Retinal pigment epithelial cell (primary cell): ENCODE measurements around the gene RAB40C.

Experiments
- DNase-seq: peaks from one replicate; pipeline ENCODE4 v3.0.0-alpha.2; 2010; ENCODE audit warnings: low read depth
- H3K4me3 ChIP-seq: 2 replicates; pipeline ENCODE4 v1.5.1; 2011; ENCODE audit warnings: mild to moderate bottlenecking, low read length, control low read depth, moderate library complexity
- TF ChIP-seq, protein P1 (sequence below): conservative IDR thresholded peaks from 2 replicates; pipeline ENCODE4 v1.5.1; 2011; ENCODE audit warnings: low read depth, low read length, control low read depth, inconsistent platforms

RAB40C gene

DNA sequence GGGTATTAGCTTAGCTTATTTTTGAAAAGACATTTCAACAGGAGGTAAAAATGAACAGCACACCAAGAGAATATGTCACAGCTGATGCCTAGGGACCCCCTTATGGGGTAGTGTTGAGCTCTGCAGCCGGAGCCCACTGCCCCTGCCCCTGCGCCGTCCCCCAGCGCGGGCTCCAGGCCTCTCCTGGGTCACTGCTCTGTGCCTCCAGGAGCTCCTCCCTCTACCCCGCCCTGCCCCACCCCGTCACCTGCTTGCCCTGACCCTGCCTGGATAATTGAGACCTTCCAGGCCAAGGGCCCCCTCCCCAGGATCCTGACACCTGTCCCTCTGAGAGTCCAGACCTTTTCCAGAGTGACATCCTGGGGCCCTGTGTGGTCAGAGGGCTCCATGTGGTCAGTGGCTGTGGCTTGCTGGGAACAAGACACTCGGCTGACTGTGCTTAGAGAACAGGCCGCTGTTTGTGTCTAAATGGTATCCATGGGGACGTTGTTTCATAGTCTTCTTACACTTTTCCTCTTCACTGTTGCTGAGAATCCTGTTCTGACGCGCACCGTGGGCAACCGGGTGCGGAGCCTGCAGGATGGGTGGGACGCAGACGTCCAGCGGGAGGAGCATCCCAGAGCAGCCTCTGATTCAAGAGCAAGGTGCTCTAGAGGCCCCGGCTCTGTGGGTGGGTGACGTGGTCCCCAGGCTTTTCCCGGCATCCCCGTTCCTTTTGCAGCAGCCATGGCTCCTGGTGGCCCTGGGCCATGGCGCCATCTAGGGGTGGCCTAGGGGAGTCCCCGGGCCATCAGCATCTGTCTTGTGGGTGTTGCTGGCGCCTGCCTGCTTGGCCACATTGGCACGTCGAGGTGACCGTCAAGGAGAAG lies 20.9 kb downstream of the RAB40C start:
- TF ChIP-seq, protein P1, sequence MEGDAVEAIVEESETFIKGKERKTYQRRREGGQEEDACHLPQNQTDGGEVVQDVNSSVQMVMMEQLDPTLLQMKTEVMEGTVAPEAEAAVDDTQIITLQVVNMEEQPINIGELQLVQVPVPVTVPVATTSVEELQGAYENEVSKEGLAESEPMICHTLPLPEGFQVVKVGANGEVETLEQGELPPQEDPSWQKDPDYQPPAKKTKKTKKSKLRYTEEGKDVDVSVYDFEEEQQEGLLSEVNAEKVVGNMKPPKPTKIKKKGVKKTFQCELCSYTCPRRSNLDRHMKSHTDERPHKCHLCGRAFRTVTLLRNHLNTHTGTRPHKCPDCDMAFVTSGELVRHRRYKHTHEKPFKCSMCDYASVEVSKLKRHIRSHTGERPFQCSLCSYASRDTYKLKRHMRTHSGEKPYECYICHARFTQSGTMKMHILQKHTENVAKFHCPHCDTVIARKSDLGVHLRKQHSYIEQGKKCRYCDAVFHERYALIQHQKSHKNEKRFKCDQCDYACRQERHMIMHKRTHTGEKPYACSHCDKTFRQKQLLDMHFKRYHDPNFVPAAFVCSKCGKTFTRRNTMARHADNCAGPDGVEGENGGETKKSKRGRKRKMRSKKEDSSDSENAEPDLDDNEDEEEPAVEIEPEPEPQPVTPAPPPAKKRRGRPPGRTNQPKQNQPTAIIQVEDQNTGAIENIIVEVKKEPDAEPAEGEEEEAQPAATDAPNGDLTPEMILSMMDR = peak; percentile 81
- no peak for DNase-seq
- H3K4me3 ChIP-seq = no peak overlapping the region

DNA sequence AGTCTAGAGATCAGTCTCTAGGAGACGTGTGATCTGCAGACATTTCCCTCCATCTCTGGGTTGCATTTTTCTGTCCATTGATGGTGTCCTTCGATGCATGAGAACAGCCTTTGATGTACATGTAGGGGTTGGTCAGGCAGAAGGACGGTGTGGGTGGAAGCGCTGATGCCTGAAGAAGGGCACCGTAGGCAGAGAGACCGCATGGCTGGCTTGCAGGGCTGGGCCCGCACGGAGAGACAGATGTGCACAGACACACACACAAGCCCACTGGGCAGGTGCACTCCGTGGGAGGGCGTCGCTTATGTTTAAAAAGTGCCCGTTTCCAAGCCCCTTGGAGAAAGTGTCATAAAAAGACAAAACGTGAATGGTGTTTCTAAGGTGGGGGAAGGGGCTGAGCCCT lies 25.3 kb downstream of the RAB40C start:
- no peak for DNase-seq
- no peak overlapping the region for H3K4me3 ChIP-seq
- TF ChIP-seq, protein P1 = no peak

DNA sequence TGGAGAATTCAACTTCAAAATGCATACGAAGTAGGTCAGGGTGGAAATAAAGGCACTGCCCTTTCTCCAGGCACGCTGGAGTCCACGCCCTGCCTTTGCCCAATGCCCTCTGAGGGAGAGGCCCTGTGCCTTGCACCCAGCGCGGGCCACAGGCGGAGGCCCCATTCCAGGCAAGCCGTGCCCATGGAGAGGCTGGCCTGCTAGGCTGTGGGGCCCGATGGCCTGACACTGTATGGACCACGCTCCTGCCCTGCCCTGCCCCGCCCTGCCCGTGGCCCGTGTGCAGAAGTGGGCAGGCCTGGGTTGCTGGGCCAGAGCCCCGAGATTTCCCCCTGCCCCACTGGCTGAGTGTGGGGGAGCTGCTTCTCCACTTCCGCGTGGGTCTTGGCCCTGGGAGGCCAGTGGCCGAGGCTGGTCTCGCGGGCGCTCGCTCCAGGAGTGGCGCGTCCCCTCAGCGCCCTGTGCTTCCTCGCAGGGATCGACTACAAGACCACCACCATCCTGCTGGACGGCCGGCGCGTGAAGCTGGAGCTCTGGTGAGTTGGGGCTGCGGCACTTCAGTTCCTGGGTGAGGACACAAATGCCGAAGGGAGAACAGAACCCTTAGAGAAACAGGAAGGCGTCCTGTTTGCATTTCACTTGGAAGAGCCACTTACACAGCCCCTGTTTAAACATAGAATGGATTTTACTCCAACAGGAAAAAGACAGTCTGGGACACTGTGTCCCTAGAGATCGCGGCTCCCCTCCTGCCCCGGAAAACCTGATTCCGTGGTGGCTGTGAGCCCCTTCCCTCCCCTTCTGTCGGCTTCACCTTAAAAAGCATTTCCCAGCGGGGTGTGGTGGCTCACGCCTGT lies 27.1 kb downstream of the RAB40C start:
- TF ChIP-seq, protein P1 = no peak
- no peak for DNase-seq
- H3K4me3 ChIP-seq = no peak overlapping the region

DNA sequence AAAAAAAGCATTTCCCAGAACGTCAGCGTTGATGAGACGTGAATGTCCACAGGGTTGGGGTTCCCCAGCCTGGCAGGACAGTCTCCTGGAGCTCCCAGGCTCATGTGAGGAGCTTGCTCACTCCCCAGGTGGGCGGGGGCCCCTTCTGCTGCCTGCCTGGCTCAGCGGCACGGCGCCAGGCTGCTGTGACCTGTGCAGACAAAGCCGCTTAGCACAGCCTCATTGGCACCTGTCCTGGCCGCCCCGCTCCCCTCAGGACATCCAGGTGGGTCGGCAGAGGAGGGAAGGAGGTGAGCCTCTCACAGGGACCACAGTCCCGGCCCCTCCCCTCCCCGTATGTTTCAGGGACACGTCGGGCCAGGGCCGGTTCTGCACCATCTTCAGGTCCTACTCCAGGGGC lies 28.0 kb downstream of the RAB40C start:
- TF ChIP-seq, protein P1 = no peak
- DNase-seq = no peak
- H3K4me3 ChIP-seq = no peak overlapping the region

DNA sequence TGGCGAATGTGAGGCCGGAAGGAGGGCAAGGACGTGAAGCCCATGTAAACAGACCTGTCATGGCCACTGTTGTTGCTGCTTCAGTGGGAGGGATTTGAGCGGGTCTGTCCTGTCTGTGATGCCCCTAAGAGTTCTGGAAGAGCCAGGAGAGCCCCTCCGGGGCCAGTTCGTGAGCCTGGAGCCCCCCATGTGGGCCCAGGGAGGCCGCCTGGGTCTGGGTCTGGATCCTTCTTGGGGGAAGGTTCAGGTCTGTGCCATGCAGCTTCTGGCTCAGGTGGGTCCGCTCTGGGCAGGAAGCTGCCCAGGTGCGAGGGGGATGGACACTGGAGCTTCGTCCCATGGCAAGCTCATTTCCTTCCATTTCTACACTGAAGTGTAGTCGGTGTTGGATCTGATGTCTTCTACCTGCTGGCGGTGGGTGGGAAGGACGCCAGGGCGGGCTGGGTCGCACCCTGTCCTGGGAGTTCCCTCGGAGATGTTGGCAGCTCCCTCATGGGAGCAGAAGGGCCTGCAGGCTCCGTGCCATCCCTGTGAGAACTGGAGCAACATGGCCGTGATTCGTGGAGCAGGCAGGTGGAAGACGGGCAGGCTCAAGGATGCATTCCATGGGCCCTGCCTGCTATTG lies 29.7 kb downstream of the RAB40C start:
- no peak for DNase-seq
- no peak overlapping the region for H3K4me3 ChIP-seq
- TF ChIP-seq, protein P1 = no peak

DNA sequence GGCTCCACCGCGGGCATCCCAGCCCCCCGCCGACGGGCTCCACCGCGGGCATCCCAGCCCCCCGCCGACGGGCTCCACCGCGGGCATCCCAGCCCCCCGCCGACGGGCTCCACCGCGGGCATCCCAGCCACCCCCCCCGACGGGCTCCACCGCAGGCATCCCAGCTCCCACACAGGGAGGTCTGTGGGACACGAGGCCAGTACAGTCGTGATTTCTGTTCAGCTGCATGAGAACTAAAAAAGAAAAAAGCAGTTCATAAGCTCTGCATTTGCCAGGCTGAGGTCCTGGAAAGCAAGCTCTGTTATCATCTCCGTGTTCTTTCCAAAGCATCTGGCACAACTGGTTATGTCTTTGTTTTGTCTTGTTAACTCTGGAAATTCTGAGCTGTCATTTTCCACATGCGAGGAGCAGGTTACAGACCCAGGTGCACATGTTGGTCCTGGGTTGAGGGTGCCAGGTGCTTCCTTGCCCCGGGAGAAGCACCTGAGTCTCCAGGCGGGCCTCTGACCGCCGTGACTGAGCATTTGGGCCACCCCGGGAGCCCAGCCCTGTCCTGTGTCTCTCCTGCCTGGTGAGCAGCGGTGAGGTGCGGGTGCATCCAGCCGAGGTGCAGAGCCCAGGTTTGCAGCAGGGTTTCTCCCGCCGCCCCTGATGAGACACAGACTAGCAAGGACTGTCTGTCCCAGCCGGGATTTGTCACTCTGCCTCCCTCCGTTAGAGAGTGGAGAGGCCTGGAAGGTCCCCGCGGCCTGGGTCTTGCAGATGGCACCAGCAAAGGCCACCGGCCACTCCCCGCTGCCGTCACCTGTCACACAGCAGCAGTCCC lies 31.0 kb downstream of the RAB40C start:
- no peak overlapping the region for H3K4me3 ChIP-seq
- DNase-seq = no peak
- TF ChIP-seq, protein P1 = no peak
